IPS-NIHi11 (cell line): ENCODE measurements around the gene LGALS7B.
"Not testable (repeated sequence)": the region's sequence is repeated elsewhere in the genome, so short reads cannot be mapped to it uniquely, and the experiment has no call there.

Experiments
- DNase-seq: peaks from one replicate; pipeline ENCODE4 v3.0.0; 2012; ENCODE audit warnings: mixed read lengths, low spot score

Gene LGALS7B

DNA sequence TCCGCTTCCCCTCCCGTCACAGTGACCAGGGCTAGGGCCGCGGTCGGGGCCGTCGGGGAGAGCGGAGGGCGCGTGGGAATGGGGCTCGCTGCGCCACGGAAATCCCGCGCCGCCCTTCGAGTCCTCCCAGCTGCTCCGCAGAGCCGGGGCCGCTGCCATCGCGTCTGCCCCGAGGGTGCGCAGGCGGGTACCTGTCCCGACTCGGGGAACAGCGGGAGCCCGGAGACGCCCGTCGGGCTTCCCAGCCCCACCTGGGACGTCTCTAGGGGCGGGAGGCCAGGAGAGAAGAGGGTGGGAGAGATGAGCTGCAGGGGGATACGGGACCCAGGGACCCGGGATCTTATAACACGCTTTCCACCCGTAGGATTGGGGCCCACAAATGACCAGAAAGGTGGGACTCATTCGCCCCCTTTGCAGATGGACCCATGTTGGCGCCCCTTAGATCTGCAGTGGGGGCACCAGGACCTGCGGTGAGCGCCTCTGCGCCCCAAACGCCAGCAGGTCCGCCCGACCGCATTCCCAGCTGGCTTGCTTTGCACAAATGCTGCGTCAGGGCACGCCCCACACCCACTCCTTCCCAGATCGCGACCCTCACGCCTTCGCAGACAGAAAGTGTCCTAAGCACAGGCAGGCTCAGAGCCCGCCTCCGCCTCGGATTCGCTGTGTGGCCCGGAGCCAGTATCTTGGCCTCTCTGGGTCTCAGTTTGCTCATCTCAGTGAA, 18.6 kb upstream of the LGALS7B start:
- not testable (repeated sequence) for DNase-seq

DNA sequence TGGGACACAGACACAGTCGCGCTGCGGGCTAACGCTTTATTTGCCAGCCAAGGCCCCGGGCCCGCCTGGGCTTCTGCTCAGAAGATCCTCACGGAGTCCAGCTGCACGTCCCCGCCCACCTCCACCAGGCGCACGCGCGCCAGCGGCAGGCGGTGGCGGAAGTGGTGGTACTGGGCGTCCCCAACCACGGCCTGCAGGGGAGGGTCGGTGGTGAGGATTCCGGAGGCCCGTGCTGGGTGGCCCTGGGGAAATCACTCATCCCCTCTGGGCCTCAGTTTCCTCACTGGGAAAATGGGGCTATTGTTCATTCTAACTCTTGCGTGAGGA, 18.1 kb upstream of the LGALS7B start:
- DNase-seq, result not testable (repeated sequence)

DNA sequence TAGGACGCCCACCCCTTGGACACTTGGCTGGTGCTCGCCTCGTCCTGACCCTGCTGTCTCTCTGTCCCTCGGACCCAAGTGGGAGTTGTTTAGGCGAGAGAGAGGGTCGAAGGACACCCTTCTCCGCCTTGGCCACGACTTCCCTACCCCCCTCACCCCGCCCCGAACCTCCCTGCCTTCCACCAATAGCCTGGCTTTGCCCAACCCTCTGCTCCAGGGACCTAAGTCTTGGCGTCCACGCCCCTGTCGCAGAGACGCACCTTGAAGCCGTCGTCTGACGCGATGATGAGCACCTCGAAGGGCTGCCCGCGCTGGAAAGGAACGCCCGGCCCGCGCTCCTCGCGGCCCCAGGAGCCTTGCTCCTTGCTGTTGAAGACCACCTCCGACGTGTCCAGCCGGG, 17.4 kb upstream of the LGALS7B start:
- DNase-seq, result not testable (repeated sequence)

DNA sequence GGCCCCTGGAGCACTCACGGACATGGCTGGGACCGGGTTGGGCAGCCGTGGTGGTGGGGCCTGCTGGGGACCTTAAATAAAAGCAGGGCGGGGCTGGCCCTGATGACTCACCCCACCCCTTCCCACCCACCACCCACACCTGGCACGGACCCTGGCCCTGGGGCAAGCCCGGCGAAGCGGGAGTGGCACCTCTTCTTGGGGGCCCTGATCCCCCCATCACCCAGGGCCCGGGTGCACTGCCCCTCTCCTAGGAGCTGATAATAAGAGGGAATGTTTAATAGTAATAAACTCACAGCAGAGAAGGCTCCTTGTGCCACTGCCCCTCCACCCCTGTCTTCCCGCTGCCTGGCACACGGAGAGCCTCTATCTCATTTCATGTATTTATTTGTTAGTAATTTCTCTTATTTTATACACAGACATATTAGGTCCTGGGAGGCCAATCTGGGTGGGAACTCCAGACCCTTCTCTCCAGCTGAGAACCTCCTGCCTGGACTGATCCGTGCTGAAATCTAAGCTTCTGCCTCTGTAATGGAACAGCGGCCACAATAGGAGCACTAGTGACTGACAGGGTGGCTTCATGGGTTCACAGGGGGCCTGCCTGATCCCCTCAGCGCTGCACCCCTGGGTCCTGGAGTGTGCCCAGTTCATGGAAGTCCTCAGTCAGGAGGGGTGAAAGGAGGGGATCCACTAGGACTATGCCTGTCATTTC, 15.4 kb upstream of the LGALS7B start, which contains the start of gene LGALS7:
LGALS7 (minus strand) TSS at position 49 of the 709 bp plus-strand sequence; CDS start at position 24, 25 bp downstream.
- DNase-seq, result peak; percentile 3

DNA sequence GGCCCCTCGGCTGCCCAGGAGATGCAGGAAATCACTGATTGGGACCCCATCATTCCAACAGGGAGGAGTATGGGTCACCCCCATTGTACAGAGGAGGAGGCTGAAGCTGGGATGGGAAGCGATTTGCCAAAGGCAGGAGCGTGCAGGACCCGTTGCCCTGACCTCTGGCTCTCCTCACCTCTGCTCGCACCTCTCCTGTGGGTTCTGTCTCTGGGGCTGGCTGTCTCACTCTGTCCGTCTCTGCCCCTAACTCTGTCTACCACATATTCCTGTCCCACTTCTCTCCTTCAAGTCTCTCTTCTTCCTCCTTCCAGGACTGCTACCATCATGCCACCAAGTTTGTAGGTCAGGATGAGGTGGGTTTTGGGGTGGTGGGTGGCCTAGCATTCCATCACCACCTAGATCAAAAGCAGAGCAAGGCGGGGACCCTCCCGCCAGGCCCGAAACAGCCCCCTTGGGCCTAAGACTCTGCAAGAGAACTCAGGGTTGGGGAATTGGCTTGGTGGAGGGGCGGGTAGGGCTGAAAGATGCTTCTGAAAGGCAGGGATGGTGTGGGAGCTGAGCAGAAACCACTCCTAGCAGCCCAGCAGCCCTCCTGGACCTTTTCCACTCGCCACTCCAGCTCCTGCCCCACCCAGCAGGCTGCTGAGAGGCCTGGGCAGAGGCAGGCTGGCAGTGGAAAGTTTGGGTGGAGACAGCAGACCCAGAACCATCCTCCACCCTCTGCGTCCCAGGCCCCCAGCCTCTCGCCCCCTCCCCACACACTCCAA, 14.6 kb upstream of the LGALS7B start:
- peak; percentile 3 for DNase-seq

DNA sequence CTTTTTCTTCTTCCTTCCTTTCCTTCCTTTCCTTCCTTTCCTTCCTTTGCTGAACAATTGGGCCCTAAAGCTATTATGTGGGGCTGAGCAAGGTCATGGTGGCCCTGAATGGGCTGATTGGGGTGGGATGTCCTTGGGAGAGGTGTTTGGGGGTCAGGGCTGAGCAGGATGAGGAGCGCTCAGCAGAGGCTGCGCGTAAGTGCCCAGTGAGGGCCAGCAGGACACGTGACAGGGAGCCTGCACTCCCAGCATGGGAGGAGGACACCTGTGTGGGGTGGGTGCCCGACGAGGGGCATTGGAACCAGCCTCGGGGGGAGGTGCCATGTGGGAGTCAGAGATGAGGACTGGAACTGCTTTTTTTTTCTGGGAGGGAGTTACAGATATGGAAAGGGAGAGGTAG, 10.3 kb upstream of the LGALS7B start:
- DNase-seq, result peak; percentile 5

DNA sequence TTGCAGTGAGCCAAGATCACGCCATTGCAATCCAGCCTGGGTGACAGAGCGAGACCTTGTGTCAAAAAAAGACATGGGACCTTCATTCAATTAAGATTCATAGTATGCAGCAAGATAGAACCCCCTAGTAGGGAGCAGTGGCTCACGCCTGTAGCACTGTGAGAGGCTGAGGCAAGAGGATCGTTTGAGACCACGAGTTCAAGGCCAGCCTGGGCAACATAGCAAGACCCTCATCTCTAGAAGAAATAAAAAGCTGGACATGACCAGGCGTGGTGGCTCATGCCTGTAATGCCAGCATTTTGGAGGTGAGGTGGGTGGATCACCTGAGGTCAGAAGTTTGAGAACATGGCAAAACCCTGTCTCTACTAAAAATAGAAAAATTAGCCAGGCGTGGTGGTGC, 8.6 kb upstream of the LGALS7B start:
- no peak for DNase-seq

DNA sequence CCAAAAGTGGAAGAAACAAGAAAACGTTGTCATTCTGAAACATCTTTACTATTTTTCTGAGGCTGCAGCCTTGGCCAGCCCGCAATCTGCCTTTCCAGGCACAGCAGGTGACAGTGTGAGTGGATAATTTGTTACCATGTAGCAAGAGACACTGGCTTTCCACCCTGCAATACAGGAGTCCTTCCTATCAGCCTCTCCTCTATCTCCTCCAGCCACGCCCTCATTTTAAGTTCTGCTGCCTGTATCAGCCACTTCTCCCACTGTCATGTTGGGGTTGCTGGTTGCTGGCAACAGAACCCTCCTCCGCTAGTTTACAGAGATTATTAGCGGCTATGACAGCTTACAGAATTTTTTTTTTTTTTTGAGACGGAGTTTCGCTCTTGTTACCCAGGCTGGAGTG, 7.9 kb upstream of the LGALS7B start:
- DNase-seq, result no peak

DNA sequence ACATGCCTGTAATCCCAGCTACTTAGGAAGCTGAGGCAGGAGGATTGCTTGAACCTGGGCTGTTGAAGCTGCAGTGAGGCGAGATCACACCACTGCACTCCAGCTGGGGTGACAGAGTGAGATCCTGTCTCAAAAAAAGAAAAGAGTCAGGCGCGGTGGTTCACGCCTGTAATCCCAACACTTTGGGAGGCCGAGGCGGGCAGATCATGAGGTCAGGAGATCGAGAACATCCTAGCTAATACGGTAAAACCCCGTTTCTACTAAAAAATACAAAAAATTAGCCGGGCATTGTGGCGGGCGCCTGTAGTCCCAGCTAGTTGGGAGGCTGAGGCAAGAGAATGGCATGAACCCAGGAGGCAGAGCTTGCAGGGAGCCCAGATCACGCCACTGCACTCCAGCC, 6.8 kb upstream of the LGALS7B start:
- not testable (repeated sequence) for DNase-seq

- no peak for DNase-seq
These were observed 4.8 kb upstream of the LGALS7B start for GRCh38 chr19:38784224-38784623.

- DNase-seq, result no peak
These were observed 3.8 kb upstream of the LGALS7B start for GRCh38 chr19:38785187-38785699.

DNA sequence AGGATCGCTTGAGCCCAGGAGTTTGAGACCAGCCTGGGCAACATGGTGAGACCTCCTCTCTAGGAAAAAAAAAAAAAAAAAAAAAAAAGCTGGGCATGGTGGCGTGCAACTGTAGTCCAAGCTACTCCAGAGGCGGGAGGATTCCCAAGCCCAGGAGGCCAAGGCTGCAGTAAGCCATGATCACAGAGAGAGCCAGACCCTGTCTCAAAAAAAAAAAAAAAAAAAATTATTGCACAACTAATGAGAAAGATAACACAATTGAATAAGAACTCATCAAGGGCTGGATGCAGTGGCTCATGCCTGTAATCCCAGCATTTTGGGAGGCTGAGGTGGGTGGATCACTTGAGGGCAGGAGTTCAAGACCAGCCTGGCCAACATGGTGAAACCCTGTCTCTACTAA, 2.9 kb upstream of the LGALS7B start:
- DNase-seq, result not testable (repeated sequence)

DNA sequence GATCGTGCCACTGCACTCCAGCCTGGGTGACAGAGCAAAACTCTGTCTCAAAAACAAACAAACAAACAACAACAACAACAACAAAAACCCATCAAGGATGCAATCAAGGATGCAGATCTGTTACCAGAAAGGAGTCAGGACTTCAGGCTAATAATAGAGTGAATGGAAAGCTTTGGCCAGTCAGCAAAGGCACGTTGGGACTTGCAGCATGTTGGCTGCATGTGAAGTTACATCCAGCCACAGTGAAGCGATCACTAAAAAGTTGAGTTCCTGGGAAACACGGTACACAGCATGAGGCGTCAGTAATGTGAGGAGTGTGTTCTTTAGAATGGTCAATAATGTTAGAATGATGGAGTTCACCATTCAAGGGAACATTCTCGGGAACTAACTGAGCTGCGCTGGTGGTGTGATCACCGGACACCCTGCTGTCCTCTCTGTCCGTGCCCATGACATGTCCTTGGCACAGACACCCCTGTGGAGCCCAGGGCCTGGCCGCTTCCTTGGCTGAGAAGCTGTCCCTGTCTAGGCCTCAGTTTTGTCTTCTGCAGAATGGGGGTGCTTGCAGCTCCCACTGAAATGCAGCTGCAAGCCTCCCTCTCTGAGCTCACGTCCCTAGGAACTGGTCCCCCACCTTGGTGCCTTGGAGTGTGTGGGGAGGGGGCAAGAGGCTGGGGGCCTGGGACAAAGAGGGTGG, 2.3 kb upstream of the LGALS7B start:
- DNase-seq, result peak; percentile 3

GRCh38 chr19:38790507-38791403, 1.8 kb downstream of the LGALS7B start:
- not testable (repeated sequence) for DNase-seq

- not testable (repeated sequence) for DNase-seq
These were observed 2.6 kb downstream of the LGALS7B start for GRCh38 chr19:38791451-38792064.

- peak; percentile 54 for DNase-seq
These were observed 3.5 kb downstream of the LGALS7B start for GRCh38 chr19:38792250-38793111.

DNA sequence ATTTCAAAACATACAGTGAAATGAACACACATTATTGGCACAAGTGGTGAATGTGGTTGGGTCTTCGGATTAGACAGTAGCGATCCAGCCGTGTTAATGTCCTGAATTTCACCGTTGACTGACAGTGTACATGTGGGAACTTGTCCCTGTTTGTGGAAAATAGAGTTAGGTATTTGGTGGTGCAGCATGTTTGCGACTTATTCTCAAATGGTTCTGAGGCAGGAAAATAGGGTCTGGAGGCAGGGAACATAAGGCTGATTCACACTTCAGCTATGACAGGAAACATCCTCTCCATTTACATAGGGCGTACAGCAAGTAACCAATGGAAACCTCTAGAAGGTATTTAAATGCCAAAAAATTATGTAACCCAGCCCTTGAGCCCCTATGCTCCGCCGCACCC, 4.2 kb downstream of the LGALS7B start:
- peak; percentile 3 for DNase-seq

DNA sequence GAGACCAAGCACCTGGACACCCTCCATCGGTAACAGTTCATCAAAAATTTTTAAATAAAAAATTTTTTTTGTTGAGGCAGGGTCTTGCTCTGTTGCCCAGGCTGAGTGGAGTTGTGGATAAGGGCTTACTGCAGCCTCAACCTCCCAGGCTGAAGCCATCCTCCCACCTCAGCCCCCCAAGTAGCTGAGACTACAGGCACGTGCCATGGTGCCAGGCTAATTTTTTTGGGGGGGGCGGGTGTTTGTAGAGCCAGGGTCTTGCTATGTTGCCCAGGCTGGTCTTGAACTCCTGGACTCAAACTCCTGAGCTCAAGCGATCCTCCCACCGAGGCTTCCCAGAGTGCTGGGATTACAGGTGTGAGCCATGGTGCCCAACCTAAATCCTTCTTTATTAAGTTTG, 4.7 kb downstream of the LGALS7B start:
- DNase-seq, result no peak

- no peak for DNase-seq
These were observed 6.5 kb downstream of the LGALS7B start for GRCh38 chr19:38795549-38795948.

DNA sequence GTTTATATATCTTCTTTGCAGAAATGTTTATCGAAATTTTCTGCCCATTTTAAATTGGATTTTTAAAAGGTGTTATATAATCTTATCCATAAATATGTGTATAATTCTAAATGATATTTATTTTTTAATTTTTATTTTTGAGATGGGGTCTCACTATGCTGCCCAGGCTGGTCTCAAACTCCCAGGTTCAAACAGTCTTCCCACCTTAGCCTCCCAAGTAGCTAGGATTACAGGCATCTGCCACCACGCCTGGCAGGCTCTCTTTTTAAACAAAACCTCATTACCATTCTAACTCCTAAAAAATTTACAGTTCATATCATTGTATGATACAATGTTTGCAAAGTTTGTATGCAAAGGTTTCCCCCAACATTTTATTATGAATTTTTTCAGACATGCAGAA, 7.2 kb downstream of the LGALS7B start:
- no peak for DNase-seq
